GM12864 (cell line): ENCODE measurements around the gene SLC8A3.

Experiments
- DNase-seq: peaks from one replicate; pipeline ENCODE4 v3.0.0-alpha.2; 2011; ENCODE audit warnings: low read depth
- H3K4me3 ChIP-seq: 2 replicates; pipeline ENCODE4 v1.5.1; 2011; ENCODE audit warnings: mild to moderate bottlenecking, low read depth, low read length, control low read depth
- CTCF ChIP-seq: IDR thresholded peaks from 2 replicates; pipeline ENCODE4 v1.5.1; 2011; ENCODE audit warnings: low read depth, mild to moderate bottlenecking, moderate library complexity, low read length, control low read depth, inconsistent platforms; ENCODE audit errors: missing control alignments

Gene SLC8A3

GRCh38 chr14:70004791-70005190 is 184.0 kb downstream of the SLC8A3 start:
- no peak overlapping the region for H3K4me3 ChIP-seq
- no peak for DNase-seq
- no peak for TF ChIP-seq CTCF

GRCh38 chr14:70002589-70003346 is 186.0 kb downstream of the SLC8A3 start:
- DNase-seq, result no peak
- TF ChIP-seq CTCF, result no peak
- no peak overlapping the region for H3K4me3 ChIP-seq

DNA sequence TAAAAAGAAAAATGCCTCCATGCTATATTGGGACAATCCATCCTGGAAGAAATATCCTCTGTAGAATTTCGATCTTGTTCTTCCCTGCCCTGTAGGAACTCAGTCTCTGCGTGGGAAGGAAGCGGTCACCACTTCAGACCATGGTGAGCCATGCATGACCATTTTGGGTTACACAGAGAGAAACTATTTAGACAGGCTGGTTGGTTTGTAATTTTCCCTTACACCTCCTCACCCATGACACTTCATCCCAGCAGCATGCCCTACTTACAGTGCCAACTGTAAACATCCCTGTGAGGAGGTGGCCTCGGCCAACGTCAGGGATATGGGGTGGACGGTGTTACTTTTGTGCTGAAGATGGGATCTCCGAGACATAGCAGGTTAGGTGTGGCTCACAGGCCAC is 188.2 kb downstream of the SLC8A3 start:
- TF ChIP-seq CTCF, result no peak
- H3K4me3 ChIP-seq, result no peak overlapping the region
- no peak for DNase-seq

GRCh38 chr14:69999261-69999674 is 189.5 kb downstream of the SLC8A3 start:
- no peak for DNase-seq
- TF ChIP-seq CTCF, result no peak
- no peak overlapping the region for H3K4me3 ChIP-seq

GRCh38 chr14:69997849-69998248 is 190.9 kb downstream of the SLC8A3 start:
- DNase-seq, result no peak
- TF ChIP-seq CTCF, result no peak
- H3K4me3 ChIP-seq, result no peak overlapping the region

- DNase-seq, result no peak
- no peak for TF ChIP-seq CTCF
- no peak overlapping the region for H3K4me3 ChIP-seq
Measured at GRCh38 chr14:69996216-69996615, 192.5 kb downstream of the SLC8A3 start.
